ENCODE results near the gene FBXL7.

GRCh38 chr5:15694696-15695214 is 194.8 kb downstream of the FBXL7 start:
- TF ChIP-seq CTCF (IDR thresholded peaks at IDR 0.05) (no peak), EZH2phosphoT487 (IDR thresholded peaks at IDR 0.05) (no peak), EZH2 (IDR thresholded peaks at IDR 0.05) (no peak)
